Stomach (tissue), 9 donors: ENCODE data around the gene HMGB4. TPM values are rescaled to one million over a fixed set of nuclear protein-coding genes. Genes with fewer than 3 reads are reported as not detected.

Experiments
- DNase-seq, 2 donors: peaks; one replicate each; pipeline versions ENCODE4 v3.0.0 to v3.0.0-alpha.2; 2013 to 2019
- H3K27ac ChIP-seq, 5 donors: fragments of 200-600 bp in 4 of 5; sonication (generic) in 4 of 5; one replicate each; pipeline ENCODE4 v1.5.1; 2013 to 2019; ENCODE audit warnings: mild to moderate bottlenecking in 1 of 5, moderate library complexity in 1 of 5
- H3K27me3 ChIP-seq, 3 donors: fragments of 200-600 bp; sonication (generic); one replicate each; pipeline ENCODE4 v1.5.1; 2017 to 2019; ENCODE audit warnings: mixed run types in 1 of 3
- H3K36me3 ChIP-seq, 4 donors: fragments of 200-600 bp; sonication (generic); 1 replicate in 3 of 4; 2 replicates in 1 of 4; pipeline ENCODE4 v1.5.1; 2016 to 2019
- H3K4me1 ChIP-seq, 4 donors: fragments of 200-600 bp; sonication (generic); one replicate each; pipeline ENCODE4 v1.5.1; 2016 to 2019
- H3K4me3 ChIP-seq, 4 donors: fragments of 200-600 bp; sonication (generic) in 3 of 4; one replicate each; pipeline ENCODE4 v1.5.1; 2016 to 2019; ENCODE audit warnings: mild to moderate bottlenecking in 1 of 4
- H3K9me3 ChIP-seq, 4 donors: fragments of 200-600 bp; sonication (generic); one replicate each; pipeline ENCODE4 v1.5.1; 2016 to 2019
- EP300 ChIP-seq: sonication (generic); formaldehyde crosslinking; IDR thresholded peaks from one replicate; pipeline ENCODE4 v1.6.1; 2017; ENCODE audit warnings: antibody characterized with exemption
- POLR2A ChIP-seq, 4 donors: fragments of 450-650 bp; IDR thresholded peaks; one replicate each; pipeline ENCODE4 v1.6.1; 2016; ENCODE audit warnings: antibody characterized with exemption in 4 of 4, control low read depth in 2 of 4, mild to moderate bottlenecking in 1 of 4, moderate library complexity in 1 of 4
- POLR2AphosphoS5 ChIP-seq, 3 donors: sonication (generic); formaldehyde crosslinking; IDR thresholded peaks; one replicate each; pipeline ENCODE4 v1.6.1; 2016; ENCODE audit warnings: antibody characterized with exemption in 3 of 3
- WGBS, 5 donors: extraction: QIAGEN DNeasy Blood & Tissue Kit in 3 of 5; methylation state at CpG; one replicate each; pipeline versions ENCODE4 v1.1.5 to v1.1.7; 2013 to 2018; 5-methylcytosine and 5-hydroxymethylcytosine counted together
- intact Hi-C: fragments of 100-400 bp; cut with DNase I; formaldehyde crosslinking; loops from one replicate; pipeline ENCODE4 v1.15.1; 2023; ENCODE audit warnings: low total_unique reads
- polyA plus RNA-seq, 3 donors: library from polyadenylated mRNA; stranded (reverse); fragments of 200-250 nt; gene quantifications; one replicate each; pipeline ENCODE4 v1.2.3, GENCODE V29; 2013
- total RNA-seq, 5 donors: library from RNA; depleted of rRNA; stranded (reverse); fragments of >200 nt; gene quantifications; one replicate each; pipeline versions ENCODE4 v1.1.0 to v1.2.3, GENCODE V29; 2014 to 2016
- TF ChIP-seq, protein P1 (sequence below), 7 experiments: fragments of 450-650 bp in 4 of 7; fragments of 200-600 bp in 3 of 7; sonication (generic) in 3 of 7; IDR thresholded peaks; one replicate each; pipeline ENCODE4 v1.5.1; 2016 to 2019; ENCODE audit warnings: antibody characterized with exemption in 7 of 7, control low read depth in 2 of 7, mild to moderate bottlenecking in 1 of 7
- donor health status: healthy with polysubstance abuse.
- donor health status: Bipolar disorder and iron deficiency.
- donor health status: healthy.

The HMGB4 gene
- total and polyA plus RNA-seq, 8 donors: not detected

DNA sequence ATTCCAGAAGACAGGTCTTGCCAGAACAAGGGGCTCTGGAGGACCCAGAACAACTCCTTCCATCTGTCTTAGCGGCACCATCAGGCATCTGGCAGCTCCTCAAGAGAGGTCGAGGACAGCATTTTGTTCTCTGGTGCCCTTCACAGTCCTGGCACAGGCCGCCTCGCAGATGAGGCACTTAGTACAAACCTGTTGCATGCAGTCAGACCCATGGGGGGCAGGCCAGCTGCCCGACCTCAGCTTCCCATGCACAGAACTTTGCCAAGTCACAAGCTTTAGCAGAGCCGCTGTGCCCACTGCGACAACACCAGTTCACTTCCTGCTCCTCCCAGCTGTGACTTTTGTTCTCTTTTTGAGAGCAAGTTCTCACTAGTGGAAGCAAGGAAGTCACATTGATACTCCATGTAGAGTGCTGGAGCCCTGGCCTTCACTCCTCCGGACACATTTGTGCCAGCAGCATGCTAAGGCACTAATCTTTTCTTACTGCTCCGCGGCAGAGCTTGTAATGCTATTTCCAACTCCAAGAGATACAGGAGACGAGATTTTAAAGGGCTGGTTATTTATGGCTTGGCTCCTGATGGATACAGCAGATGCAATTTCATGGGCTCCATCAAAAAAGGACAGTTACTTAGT lies 44.6 kb downstream of the HMGB4 start:
- WGBS, 5 donors: 77 to 87% (median 80%) methylated on average over 11 of the region's 11 CpGs
- Histone ChIP-seq H3K27ac (no peak overlapping the region), H3K4me3 (no peak overlapping the region), H3K27me3 (peaks cover 0 to 21% (median 0%) of the 10 kb centered on the region in 3 donors), H3K9me3 (no peaks in the 10 kb centered on the region), H3K4me1 (peaks cover 0 to under 1% (median 0%) of the 10 kb centered on the region in 4 donors), H3K36me3 (no peaks in the 10 kb centered on the region)
- DNase-seq: no peak
- TF ChIP-seq, protein P1, sequence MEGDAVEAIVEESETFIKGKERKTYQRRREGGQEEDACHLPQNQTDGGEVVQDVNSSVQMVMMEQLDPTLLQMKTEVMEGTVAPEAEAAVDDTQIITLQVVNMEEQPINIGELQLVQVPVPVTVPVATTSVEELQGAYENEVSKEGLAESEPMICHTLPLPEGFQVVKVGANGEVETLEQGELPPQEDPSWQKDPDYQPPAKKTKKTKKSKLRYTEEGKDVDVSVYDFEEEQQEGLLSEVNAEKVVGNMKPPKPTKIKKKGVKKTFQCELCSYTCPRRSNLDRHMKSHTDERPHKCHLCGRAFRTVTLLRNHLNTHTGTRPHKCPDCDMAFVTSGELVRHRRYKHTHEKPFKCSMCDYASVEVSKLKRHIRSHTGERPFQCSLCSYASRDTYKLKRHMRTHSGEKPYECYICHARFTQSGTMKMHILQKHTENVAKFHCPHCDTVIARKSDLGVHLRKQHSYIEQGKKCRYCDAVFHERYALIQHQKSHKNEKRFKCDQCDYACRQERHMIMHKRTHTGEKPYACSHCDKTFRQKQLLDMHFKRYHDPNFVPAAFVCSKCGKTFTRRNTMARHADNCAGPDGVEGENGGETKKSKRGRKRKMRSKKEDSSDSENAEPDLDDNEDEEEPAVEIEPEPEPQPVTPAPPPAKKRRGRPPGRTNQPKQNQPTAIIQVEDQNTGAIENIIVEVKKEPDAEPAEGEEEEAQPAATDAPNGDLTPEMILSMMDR (IDR thresholded peaks at IDR 0.05): no peak
- no peak for TF ChIP-seq POLR2A (IDR thresholded peaks at IDR 0.05)
- no peak for TF ChIP-seq EP300
- no peak for TF ChIP-seq POLR2AphosphoS5 (IDR thresholded peaks at IDR 0.05)
- intact Hi-C loops: no loop called here
